NCI-H2081 (cell line): ENCODE results near the gene PCBP3.

Experiments
- DNase-seq, 2 experiments: peaks; one replicate each; lab custom pipeline; 2025; lab: John Stamatoyannopoulos, UW

PCBP3 gene

DNA sequence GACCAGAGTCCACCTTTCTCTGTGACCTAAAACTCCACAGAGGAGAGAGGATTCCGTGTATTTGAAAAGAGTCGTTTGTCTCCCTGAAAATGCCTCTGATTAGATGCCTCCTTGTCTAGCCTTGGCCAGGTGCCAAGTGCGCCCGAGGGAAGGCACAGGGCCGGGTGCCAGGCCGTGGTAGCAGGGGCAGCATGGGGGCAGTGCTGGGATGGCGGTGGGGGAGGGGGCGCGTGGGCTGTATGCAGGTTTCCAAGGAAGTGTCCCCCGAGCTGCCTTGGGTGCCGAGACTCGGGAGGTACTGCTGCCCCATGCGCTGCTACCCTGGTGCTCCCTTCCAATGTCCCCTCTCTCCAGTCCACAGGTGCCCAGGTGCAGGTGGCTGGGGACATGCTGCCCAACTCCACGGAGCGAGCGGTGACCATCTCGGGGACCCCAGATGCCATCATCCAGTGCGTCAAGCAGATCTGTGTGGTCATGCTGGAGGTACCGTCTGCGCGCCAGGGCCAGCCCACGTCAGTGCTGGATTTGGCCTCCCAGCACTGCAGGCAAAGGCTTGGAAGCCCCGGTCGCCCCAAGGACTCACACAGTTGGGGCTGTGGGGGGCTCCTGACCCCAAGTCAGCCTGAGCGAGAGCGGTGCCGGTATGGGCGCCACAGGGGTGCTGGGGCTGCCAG, 267.2 kb downstream of the PCBP3 start:
- no peak for DNase-seq

DNA sequence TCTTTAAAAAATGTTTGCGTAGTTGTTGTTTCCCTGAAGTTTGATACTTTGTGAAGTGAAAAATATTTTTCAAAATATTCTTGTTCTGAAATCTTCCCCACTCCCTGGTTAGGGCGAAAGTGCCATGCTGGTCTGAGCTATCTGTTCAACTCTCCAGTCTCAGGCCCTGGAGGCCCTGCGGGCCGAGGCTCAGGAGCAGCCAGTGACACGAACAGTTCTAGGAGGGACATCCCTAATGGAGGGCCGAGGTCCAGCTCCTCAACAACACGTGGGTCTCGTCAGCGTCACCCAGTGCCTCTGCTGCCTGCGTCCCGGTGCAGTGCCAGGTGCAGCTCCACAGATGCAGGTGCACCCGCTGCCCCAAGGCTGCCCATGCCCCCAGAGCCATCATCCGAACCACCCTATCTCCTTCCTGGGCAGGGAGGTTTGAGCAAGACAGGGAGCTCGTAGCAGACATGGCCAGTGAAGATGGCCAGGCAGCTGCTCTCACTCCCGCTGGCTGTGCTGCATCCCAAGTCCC, 268.3 kb downstream of the PCBP3 start:
- no peak for DNase-seq

DNA sequence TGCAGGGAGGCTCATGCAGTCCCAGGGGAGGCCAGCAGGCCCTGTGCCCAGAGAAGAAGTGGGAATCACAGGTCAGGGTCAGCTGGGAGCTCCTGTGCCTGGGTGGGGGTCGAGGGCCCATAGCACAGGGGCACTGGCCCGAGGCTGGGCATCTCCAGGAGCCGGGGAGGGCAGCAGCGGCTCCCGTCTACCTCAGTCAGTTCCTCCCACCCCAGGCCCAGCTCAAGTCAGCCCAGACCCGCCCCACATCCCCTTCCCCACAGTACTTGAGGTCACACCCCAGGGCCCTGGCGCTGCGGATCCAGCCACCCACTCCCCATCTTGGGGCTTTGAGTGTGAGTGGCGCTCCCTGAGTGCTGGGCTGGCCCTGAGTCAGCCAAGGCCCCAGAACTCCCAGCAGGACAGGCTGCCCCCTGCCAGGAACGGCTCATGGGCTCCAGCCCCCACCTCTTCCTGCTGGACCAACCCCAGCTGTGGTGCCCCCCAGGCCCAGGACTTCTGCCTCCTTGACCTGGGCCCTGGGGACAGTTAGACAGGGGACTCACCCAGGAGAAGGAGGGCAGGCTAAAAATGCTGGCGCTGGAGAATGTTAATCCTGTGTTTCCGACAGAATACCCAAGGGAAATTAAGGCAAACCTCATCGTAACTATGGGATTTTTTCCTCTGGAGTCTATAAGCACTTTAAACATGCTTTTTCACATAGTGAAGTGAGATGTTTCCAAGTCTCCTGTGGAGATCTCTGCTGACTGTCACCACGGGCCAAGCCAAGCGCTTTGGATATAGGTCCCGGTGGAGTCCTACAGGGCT, 269.3 kb downstream of the PCBP3 start:
- no peak for DNase-seq

DNA sequence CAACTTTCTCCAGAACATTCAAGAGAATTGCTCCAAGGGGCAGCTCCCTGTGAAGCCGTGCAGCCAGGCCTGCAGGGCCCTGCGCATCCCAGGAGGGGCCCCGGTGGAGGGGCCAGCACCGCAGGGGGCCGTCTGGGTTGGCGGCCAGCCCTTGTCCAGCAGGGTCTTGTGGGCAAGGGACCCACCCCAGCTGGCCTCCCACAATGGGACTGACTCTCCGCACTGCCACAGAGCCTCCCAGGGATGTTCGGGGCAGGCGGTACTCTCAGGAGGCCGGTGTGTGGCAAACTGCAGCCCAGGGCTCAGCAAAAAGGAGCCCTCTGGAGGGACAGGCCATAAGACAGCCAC, 269.9 kb downstream of the PCBP3 start:
- DNase-seq = no peak

DNA sequence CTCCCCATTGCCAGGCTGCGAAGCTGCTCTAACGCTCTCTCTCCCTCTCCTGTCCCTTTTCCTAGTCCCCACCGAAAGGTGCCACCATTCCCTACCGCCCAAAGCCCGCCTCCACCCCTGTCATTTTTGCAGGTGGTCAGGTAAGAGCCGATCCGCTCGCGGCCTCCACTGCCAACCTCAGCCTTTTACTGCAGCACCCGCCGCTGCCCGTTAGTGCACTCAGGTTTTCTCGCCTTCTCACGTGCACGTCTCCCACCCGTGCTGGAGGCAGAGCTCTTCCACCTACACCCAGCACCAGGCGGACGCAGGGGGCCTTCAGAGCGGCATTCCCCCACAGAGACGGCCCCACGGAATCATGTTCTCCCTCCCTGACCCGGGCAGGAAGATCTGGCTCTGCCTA, 270.4 kb downstream of the PCBP3 start:
- DNase-seq = no peak

DNA sequence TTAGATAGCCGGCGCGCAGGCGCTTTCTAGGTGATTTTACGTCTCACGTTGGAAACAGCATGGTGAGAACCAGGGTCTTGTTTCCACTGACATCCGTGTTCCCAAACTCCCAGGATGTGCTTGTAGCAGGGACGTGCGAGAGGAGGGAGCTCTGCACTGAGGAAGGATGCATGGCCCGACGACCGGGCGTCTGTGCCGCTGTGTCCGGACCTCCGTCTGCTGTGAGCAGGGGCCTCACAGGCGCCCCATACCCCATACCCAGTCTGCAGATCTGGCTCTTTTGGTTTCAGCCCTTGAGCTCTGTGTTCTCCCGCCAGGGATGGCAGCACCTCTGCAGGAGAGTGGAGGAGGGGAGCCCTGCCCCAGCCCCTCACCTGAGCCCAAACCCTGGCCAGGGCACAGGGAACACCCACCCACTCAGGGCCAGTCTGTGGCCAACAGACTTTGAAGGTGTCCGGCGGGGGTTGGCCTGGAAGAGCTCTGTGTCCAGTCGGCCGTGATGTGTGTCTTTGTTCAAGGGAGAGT, 270.9 kb downstream of the PCBP3 start:
- DNase-seq = no peak

DNA sequence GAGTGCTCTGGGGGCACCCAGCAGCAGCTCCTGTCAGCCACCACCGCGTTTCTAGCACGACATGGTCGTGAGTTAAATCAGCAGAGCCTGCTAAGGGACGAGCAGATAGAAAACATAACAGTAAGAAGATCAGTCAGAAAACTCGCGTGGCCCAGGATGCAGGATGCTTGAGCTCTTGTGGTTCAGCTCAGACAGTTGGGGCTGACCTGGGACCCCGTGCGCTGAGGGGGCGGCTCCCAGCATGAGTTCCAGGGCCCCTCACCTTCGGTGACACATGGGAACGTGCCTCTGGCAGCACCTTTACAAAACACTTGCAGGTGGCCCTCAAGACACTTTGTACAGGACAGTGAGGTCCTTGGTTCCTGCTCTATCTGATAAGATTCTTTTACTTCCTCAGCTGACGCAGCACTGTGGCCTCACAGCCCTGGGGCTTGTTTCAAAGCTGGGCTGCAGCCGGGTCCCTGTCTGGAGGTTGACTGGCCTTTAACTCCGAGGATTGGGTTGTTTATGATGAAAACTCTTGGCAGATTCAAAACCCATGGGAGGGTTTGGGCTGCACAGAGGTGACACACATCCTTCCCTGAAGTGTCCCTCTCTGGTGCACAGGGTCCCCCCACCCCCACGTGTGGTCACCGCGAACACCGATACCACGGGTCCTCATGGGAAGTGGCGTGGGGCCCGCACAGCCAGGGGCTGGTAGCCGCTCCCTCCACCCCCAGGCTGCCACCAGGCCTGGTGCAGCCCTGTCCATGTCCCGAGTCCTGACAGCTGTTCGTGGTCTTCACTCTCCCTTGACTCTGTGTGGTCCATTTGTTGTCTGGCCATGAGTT, 272.7 kb downstream of the PCBP3 start:
- DNase-seq = no peak

DNA sequence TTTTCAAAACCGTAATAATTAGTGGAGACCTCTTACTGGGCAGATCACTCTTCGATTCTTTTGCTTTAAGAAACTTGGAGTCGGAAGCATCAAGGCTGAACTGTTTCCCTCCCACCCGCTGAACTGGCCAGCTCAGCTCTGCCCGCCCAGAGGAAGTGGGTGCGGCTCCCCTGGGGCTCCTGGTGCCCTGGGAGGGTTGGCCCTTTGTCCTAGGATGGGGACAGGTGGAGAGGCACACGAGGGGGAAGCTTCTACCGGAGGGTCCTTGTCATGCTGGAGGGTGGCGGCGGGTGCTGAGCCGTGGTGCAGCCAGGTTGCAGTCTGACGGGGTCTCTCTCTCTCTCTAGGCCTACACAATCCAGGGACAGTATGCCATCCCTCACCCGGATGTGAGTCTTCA, 273.7 kb downstream of the PCBP3 start:
- no peak for DNase-seq

DNA sequence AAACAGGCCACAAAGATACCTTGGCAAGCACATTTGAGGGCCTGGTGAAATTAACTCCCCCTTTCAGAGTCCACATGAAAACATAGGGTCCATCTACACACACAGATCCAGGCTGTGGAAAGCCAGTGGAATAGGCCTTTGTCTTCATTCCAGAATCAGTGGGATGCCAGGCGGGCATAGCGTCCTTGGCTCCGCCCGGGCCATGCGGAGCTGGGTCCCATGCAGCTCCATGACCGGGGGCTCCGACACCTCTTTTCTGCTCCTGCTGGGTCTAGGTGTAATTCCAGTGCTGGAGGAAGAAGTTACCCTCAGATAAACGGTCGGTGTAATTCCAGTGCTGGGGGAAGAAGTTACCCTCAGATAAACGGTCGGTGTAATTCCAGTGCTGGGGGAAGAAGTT, 274.5 kb downstream of the PCBP3 start:
- DNase-seq = no peak

DNA sequence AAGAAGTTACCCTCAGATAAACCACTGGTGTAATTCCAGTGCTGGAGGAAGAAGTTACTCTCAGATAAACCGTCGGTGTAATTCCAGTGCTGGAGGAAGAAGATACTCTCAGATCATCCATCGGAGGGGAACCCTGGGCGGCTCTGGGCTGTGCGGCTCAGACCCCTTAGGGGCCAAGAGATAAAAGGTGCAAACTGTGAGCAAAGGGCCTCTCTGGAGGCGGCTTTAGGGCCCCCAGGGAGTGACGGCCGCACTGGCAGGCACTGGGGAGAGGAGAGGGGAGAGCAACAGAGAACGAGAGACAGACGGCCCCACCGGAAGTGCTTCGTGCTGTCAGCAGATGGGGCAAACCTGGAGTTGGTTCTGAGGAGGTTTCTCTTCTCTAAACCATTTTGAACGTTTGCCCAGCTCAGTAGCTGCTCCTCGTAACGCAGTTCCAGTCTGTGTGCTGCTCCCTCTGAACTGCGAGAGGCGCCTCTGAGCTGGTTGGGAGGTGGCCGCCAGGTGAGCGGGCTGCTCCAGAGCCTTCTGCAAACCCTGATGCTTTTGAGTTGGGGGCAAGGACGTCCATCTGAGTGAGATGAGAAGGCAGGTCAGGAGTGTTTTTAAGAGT, 275.4 kb downstream of the PCBP3 start:
- no peak for DNase-seq

DNA sequence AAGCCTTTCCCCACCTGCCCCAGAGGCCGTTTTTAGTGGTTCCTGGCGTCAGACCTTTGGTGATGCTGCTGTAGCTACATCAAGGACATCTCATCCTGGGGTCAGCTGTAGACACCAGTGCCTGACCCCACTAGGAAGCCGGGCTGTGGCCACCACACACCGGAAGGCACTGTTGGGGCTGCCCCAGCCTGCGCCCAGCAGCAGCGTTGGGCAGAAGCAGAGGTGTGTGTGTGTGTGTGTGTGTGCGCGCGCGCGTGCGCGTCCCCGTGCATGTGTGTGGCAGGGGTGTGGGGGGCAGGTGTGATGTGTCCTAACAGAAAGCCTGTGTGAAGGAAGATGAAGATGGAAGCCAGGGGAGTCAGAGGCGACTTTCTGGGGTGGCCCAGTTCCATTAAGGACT, 276.1 kb downstream of the PCBP3 start:
- no peak for DNase-seq

DNA sequence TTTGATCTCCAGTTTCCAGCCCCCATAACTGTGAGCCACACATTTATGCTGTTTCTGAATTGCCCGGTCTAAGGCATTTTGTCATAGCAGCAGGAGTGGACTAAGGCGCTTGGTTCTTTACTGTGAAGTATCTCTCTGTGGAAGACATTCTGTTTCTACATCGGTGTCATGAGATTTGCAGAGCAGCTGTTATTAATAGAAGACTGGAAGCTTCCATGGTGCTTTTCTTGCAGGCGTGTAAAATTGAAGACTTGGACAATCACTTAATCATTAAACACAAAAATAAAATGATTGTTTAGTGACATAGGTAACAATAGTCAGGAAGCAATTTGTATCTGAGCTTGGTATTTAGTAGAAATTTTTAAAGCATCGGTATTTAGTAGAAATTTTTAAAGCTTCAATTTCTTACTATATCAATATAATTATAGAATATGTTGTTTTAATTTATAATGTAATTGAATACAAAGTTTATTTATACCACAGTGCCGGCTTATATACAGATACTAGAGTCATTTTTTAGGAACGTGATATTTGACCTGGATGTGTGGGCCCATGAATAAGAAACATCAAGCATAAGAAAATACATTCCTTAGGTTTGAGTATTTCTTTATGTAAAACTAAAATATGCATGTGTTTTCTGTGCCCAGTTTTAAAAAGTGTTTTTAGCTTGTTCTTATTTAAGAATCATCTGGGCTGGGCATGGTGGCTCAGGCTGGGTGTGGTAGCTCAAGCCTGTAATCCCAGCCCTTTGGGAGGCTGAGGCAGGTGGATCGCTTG, 277.5 kb downstream of the PCBP3 start:
- DNase-seq = no peak

DNA sequence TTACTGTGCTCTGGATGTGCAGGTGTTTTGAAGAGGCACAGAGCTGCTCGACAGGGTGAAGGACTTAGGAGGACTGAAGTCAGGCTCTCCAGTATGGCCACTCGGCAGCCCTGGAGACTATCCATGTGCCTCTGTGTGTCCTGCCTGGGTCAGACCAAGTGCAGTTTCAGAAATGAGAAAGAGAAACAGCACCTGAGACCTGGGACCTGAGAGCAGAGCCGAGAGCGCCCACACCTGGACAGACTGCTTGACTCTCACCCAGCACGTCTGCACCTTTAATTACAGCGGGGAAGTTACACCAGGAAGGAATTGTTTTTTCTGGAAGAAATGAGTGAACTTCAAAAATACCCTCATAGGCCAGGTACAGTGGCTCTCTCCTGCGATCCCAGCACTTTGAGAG, 278.4 kb downstream of the PCBP3 start:
- no peak for DNase-seq

DNA sequence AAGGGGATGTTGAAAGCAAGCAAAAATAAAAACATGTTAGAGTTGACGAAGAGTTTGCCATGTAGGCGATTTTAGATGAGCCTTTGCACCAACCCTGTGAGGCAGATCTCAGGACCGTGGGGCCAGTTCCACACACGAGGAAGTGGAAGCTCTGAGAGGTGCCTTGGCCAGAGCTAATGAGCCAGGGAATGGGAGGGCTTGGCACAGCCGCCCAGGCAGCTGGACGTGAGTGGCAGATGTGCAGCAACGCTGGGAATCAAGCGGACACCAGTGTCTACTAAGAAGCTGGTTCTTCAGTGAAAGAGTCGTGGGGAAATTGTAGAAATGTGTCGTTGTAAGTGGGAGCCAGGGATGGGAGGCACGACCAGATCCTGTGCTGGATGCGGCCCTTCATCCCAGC, 279.1 kb downstream of the PCBP3 start:
- no peak for DNase-seq

DNA sequence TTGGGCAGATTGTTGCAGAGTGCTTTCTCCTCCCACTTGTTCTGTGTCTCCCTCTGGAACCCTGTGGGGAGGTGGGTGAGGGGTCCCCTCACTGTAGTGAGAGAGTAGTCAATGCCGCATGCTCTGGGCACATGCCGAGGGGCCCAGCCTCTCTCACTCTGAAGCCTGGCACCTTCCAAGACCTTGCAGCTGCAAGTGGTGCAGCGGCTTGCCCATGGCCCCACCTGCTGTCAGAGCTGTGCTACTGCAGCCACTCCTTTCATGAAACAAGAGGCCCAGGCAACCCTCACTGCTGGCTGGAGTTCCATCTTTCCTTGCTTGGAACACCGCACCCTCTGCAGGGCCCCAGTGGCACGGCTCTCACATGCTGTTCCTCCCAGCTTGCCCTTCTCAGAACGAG, 279.6 kb downstream of the PCBP3 start:
- DNase-seq = no peak

DNA sequence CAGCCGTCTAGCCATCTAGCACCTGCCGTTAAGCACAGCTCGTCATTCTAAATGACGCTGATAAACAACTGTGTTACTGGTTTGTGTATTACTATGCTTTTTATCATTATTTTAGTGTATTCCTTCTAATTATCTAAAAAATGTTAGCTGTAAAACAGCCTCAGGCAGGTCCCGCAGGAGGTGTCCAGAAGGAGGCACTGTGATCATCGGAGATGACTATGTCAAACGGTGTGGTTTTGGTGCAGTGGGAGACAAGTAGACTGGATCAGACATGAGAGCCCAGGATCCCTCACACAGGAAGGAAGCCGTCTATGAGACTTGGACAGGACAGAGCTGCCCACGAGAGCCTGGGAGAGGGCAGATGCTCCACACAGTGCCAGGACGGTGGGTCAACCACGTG, 282.8 kb downstream of the PCBP3 start:
- DNase-seq = no peak

DNA sequence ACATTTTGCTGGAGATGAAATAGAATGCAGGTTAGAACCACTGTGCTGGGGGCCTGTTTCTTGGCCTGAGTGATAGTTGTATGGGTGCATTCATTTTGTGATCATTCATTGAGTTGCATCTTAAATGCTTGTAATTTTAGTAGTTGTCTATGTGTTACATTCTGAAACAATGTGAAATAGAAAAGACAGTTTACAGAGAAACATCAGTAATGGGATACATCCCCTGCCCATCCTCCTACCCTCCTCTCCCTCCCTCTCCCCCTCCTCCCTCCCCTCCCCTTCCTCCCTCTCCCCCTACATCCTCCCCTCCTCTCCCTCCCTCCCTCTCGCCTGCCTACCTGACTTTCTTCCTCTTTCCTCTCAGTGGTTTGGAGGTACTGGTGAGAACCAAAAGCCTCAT, 283.5 kb downstream of the PCBP3 start:
- no peak for DNase-seq

DNA sequence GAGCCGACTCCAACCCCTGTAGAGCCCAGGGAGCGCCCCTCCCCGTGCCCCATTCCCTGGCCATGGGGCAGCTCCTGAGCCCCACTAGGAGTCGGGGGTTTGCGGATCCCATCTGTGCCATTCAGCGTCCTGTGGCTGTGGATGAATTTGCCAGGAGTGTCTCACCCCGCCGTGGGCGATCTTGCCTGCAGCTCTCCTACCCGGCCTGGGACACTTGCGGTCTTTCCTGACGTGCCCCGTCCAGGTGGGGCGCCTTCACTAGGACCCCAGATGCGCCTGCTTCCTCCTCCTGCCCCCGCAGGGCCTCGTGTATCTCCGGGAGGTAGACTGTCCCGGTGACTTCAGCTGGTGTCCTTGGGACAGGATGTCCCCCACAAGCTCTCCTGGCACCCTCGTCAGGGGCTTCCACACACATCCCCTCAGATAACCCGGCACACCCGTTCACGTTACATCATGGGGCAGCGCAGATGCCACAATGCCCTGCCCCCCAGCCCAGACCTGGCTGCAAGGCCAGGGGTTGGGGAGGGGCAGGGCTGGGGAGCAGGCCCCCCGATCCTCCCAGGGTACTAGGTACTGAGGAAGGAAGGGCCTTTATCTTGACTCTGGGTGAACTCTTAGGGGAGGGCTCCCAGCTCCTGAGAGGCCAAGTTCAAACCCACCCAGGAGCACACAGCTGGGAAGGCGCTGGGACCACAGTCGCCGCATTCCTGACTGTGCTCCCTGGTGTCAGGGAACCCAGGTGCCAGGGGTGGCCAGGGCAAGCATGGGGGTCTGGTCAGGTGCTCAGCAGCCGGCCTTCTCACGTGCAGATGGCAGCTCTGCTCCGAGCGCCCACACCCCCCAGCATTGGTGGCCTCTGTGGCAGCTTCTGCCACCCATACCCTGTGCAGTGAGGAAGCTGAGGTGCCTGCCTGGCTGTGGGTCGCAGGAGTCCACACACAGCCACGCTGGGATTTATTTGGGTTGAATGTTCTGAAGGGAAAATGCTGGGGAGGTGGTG, 284.6 kb downstream of the PCBP3 start:
- no peak for DNase-seq

DNA sequence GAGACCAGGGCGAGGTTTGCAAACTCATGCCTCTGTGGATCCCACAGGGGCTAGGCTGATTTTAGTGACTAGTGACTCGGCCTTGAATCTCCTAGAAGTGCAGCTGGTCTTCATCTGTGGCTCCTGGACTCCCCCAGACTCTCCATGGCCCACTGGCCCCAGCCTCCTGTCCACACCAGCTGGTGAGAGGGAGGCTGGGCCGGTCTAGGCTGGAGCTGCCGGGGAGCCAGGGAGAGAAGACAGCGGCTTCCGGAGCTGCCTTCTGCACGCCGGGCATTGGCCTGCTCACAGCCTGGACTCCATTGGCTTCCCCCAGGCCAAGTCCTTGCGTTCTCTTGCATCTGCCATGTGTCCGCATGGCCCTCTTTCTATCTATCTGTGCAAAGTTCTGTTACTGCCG, 285.9 kb downstream of the PCBP3 start:
- no peak for DNase-seq

DNA sequence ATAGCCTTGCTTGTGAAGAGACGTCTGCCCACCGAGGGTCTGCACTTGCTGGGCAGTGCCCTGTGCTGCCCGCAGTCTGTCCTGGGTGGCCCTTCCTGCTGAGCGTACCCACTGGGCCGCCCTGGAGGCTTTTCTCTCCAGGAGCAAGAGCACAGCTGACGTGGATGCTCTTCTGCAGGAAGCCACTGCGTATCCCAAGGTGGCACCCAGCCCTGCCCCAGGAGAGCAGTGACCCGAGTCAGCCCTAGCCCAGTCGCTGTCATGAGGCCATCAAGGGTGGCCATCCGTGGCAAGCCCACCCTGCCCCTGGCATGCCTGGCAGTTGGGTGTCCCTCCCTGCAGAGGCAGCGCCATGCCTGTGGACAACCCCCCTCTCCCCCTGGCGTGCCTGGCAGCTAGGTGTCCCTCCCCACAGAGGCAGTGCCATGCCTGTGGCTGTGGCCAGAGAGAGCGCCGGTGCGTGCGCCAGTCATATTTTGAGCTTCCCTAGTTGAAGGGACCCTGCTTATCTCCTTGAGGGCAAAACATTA, 286.8 kb downstream of the PCBP3 start:
- no peak for DNase-seq
